T47D (cell line): ENCODE results near the gene IGLL5.
"Not testable (repeated sequence)": the region's sequence is repeated elsewhere in the genome, so short reads cannot be mapped to it uniquely, and the experiment has no call there.

ENCODE experiments used
- DNase-seq, 2 experiments: peaks; one replicate each; pipeline versions ENCODE4 v3.0.0 to v3.0.0-alpha.2; 2011 to 2012; ENCODE audit warnings: low read depth in 1 of 2, low spot score in 1 of 2
- JUND ChIP-seq: IDR thresholded peaks from 2 replicates; pipeline ENCODE4 v1.6.1; 2012; ENCODE audit warnings: low read depth
- in situ Hi-C: cut with HindIII; loops from 2 replicates; pipeline ENCODE4 v1.10.0; 2016; ENCODE audit warnings: low sequenced_read_pairs, low pct_unique_long_range_greater_than_20kb

Gene IGLL5

GRCh38 chr22:22893891-22894739, 6.5 kb downstream of the IGLL5 start:
- in situ Hi-C loops, result no loop called here
- DNase-seq, result no peak

GRCh38 chr22:22894740-22895731, 7.4 kb downstream of the IGLL5 start:
- DNase-seq, result no peak
- no peak for TF ChIP-seq JUND
- in situ Hi-C loops, result no loop called here

More at GRCh38 chr22:22893891-22894739, 6.5 kb downstream of the IGLL5 start:
- TF ChIP-seq JUND, result no peak

- no peak for DNase-seq
- in situ Hi-C loops, result no loop called here
- TF ChIP-seq JUND, result no peak
Observed at GRCh38 chr22:22895776-22896445, 8.3 kb downstream of the IGLL5 start.

- in situ Hi-C loops, result no loop called here
- DNase-seq, result no peak
- no peak for TF ChIP-seq JUND
Observed at GRCh38 chr22:22896601-22897000, 9.0 kb downstream of the IGLL5 start.

- in situ Hi-C loops, result no loop called here
- TF ChIP-seq JUND, result no peak
- no peak for DNase-seq
Observed at GRCh38 chr22:22897091-22897490, 9.5 kb downstream of the IGLL5 start.

GRCh38 chr22:22897947-22898346, 10.3 kb downstream of the IGLL5 start:
- in situ Hi-C loops, result no loop called here
- DNase-seq, result no peak
- no peak for TF ChIP-seq JUND

GRCh38 chr22:22898411-22898950, 10.9 kb downstream of the IGLL5 start:
- DNase-seq, in situ Hi-C loops: not testable (repeated sequence)

GRCh38 chr22:22899342-22900080, 11.9 kb downstream of the IGLL5 start:
- in situ Hi-C loops, DNase-seq: not testable (repeated sequence)

GRCh38 chr22:22900527-22901205, 13.1 kb downstream of the IGLL5 start:
- in situ Hi-C loops, DNase-seq: not testable (repeated sequence)

- in situ Hi-C loops, result no loop called here
- TF ChIP-seq JUND, result no peak
- DNase-seq, result no peak
Observed at GRCh38 chr22:22901578-22902218, 14.1 kb downstream of the IGLL5 start.
